ENCODE data around the gene TMEM220. TPM values are rescaled to one million over a fixed set of nuclear protein-coding genes. Genes with fewer than 3 reads are reported as not detected.
A peak's percentile ranks its signal among the peaks of the same experiment; 100 is the strongest.
"Not testable (repeated sequence)": the region's sequence is repeated elsewhere in the genome, so short reads cannot be mapped to it uniquely, and the experiment has no call there.

TMEM220 gene
- total and polyA plus RNA-seq, 2 of the 4 experiments (the other 2 are of a cell fraction), result 1.1 to 1.9 TPM

GRCh38 chr17:10731408-10731879 is 1.6 kb upstream of the TMEM220 start:
- Histone ChIP-seq H3K4ac (ENCODE audit: low read depth, low read length) (no peak overlapping the region), H2AFZ (replicated peaks; ENCODE audit: low read length, poor library complexity) (peak overlapping the region; percentile 9), H2BK15ac (ENCODE audit: low read depth, low read length) (no peak overlapping the region), H4K91ac (ENCODE audit: insufficient read depth, low read depth, low read length) (no peak overlapping the region), H3K4me1 (ENCODE audit: control insufficient read depth, insufficient read depth, low read length) (no peaks in the 10 kb centered on the region; the same call in 1 of the 2 replicates), H3K9me3 (ENCODE audit: control insufficient read depth, insufficient read depth, low read length) (no peaks in the 10 kb centered on the region), H2BK120ac (ENCODE audit: low read depth, low read length) (no peak overlapping the region), H3K14ac (replicated peaks; ENCODE audit: low read depth, low read length) (no peak overlapping the region), H2BK20ac (ENCODE audit: low read depth, low read length) (no peak overlapping the region), H2AK5ac (ENCODE audit: low read depth, low read length) (peak overlapping the region; percentile 8; the same call in 1 of the 2 replicates), H2AK9ac (replicated peaks; ENCODE audit: low read depth, low read length, poor library complexity) (peak overlapping the region; percentile 30), H3K18ac (ENCODE audit: low read depth, low read length) (no peak overlapping the region), H3K56ac (ENCODE audit: extremely low read depth, insufficient read depth, low read length) (no peak overlapping the region), H3K27ac (ENCODE audit: insufficient read depth, low read length) (no peak overlapping the region), H3K79me1 (ENCODE audit: low read depth in 1 of 2, low read length in 2 of 2) (no peaks in the 10 kb centered on the region), H3K4me2 (ENCODE audit: low read depth, low read length) (no peak overlapping the region), H4K8ac (ENCODE audit: low read depth in 2 of 2, low read length in 2 of 2) (peak overlapping the region in 1 of 2 experiments; percentile 10; a peak in 2 of 4 replicates), H3K23ac (ENCODE audit: low read depth, low read length) (no peak overlapping the region), H2BK5ac (ENCODE audit: low read depth, low read length, poor library complexity, severe bottlenecking) (no peak overlapping the region), H4K5ac (ENCODE audit: low read depth, low read length) (no peak overlapping the region), H3K27me3 (ENCODE audit: control insufficient read depth, insufficient read depth, low read length) (no peaks in the 10 kb centered on the region; the same call in 1 of the 2 replicates), H3K9me1 (ENCODE audit: insufficient read depth, low read length) (no peaks in the 10 kb centered on the region), H3K36me3 (ENCODE audit: control insufficient read depth, insufficient read depth, low read length) (no peaks in the 10 kb centered on the region), H4K20me1 (ENCODE audit: insufficient read depth, low read length) (no peaks in the 10 kb centered on the region), H3K9ac (ENCODE audit: low read depth, low read length) (no peak overlapping the region), H3K4me3 (ENCODE audit: insufficient read depth, low read depth, low read length) (no peak overlapping the region)
- dilution Hi-C loops (cut with HindIII; ENCODE audit: low sequenced_read_pairs, unreplicated experiment) (no loop called here), intact Hi-C loops (cut with micrococcal nuclease) (no loop called here), in situ Hi-C loops (cut with MboI; ENCODE audit: low sequenced_read_pairs) (loop anchor here (10.0 kb wide), 2 partner anchors 87 to 1263 kb away; partner anchors contain the start of gene ZNF18)
- DNase-seq (no peak), ATAC-seq (ENCODE audit: low read depth) (no peak)
- no TSS peak for BruUV-seq (replicated peaks)
- no CpG with 5 or more reads among the region's 6 CpGs for WGBS, 2 experiments (ENCODE audit: extremely low coverage in 2 of 2, insufficient read length in 1 of 2)
- no peak for TF ChIP-seq CHD1 (IDR thresholded peaks at IDR 0.05; ENCODE audit: low read depth, low read length)
- TF ChIP-seq SMC3 (IDR thresholded peaks at IDR 0.05; ENCODE audit: low read depth, low read length), result no peak
- ChIA-PET POLR2A (ENCODE audit: unreplicated experiment) (no interaction called here), CTCF (interaction anchor here (0.6 kb wide), 1 partner anchor 1477 kb away, joined by 4 read pairs; no protein-coding TSS in a partner anchor)

GRCh38 chr17:10730247-10730646 is 424 bp upstream of the TMEM220 start:
- H3K9ac ChIP-seq (ENCODE audit: low read depth, low read length), result peak overlapping the region; percentile 79
- H3K79me1 ChIP-seq (ENCODE audit: low read depth in 1 of 2, low read length in 2 of 2); CTCF ChIA-PET; H2AK5ac ChIP-seq (ENCODE audit: low read depth, low read length); BruUV-seq (replicated peaks); H3K36me3 ChIP-seq (ENCODE audit: control insufficient read depth, insufficient read depth, low read length); H2BK20ac ChIP-seq (ENCODE audit: low read depth, low read length); H3K18ac ChIP-seq (ENCODE audit: low read depth, low read length); dilution Hi-C loops (cut with HindIII; ENCODE audit: low sequenced_read_pairs, unreplicated experiment); H3K27ac ChIP-seq (ENCODE audit: insufficient read depth, low read length); H4K5ac ChIP-seq (ENCODE audit: low read depth, low read length); ATAC-seq (ENCODE audit: low read depth); H3K27me3 ChIP-seq (ENCODE audit: control insufficient read depth, insufficient read depth, low read length); H2BK5ac ChIP-seq (ENCODE audit: low read depth, low read length, poor library complexity, severe bottlenecking); intact Hi-C loops (cut with micrococcal nuclease); H2AK9ac ChIP-seq (replicated peaks; ENCODE audit: low read depth, low read length, poor library complexity); H3K23ac ChIP-seq (ENCODE audit: low read depth, low read length); H3K9me1 ChIP-seq (ENCODE audit: insufficient read depth, low read length); H4K20me1 ChIP-seq (ENCODE audit: insufficient read depth, low read length); H3K4me1 ChIP-seq (ENCODE audit: control insufficient read depth, insufficient read depth, low read length); DNase-seq; H2BK15ac ChIP-seq (ENCODE audit: low read depth, low read length); H3K9me3 ChIP-seq (ENCODE audit: control insufficient read depth, insufficient read depth, low read length); POLR2A ChIA-PET (ENCODE audit: unreplicated experiment): not testable (repeated sequence)
- H3K14ac ChIP-seq (replicated peaks; ENCODE audit: low read depth, low read length), result 0 out of 2 replicates have a peak overlapping the region, but pooled peaks have one; percentile 11
- peak overlapping the region; percentile 92; the same call in 1 of the 2 replicates for H4K91ac ChIP-seq (ENCODE audit: insufficient read depth, low read depth, low read length)
- peak overlapping the region; percentile 52; the same call in 1 of the 2 replicates for H3K56ac ChIP-seq (ENCODE audit: extremely low read depth, insufficient read depth, low read length)
- peak overlapping the region; percentile 87 to 95 for H4K8ac ChIP-seq (ENCODE audit: low read depth in 2 of 2, low read length in 2 of 2)
- peak overlapping the region; percentile 81 for H3K4me3 ChIP-seq (ENCODE audit: insufficient read depth, low read depth, low read length)
- peak overlapping the region; percentile 69 for H3K4me2 ChIP-seq (ENCODE audit: low read depth, low read length)
- in situ Hi-C loops (cut with MboI; ENCODE audit: low sequenced_read_pairs), result loop anchor here (10.0 kb wide), 2 partner anchors 85 to 1265 kb away; partner anchors contain the start of gene ZNF18
- H2AFZ ChIP-seq (replicated peaks; ENCODE audit: low read length, poor library complexity), result peak overlapping the region; percentile 100
- H3K4ac ChIP-seq (ENCODE audit: low read depth, low read length), result peak overlapping the region; percentile 94; the same call in 1 of the 2 replicates
- WGBS, 2 experiments (ENCODE audit: extremely low coverage in 2 of 2, insufficient read length in 1 of 2), result 9% methylated on average over 6 of the region's 15 CpGs; no CpG with 5 or more reads in 1 of the 2 experiments
- peak overlapping the region; percentile 94; the same call in 1 of the 2 replicates for H2BK120ac ChIP-seq (ENCODE audit: low read depth, low read length)

All from IMR-90 (cell line).